Loucy (cell line): ENCODE results near the gene WBP11.
A peak's percentile ranks its signal among the peaks of the same experiment; 100 is the strongest.

Experiments used
- H2AFZ ChIP-seq: fragments of 200-600 bp; sonication (generic); 2 replicates; pipeline ENCODE4 v1.6.0; 2016; ENCODE audit warnings: antibody characterized with exemption, mild to moderate bottlenecking, low read length, moderate library complexity
- H3F3A ChIP-seq: fragments of 200-600 bp; 2 replicates; pipeline ENCODE4 v1.6.0; 2016; ENCODE audit warnings: antibody characterized with exemption, low read depth, mild to moderate bottlenecking
- H3K27me3 ChIP-seq: fragments of 200-600 bp; sonication (generic); 2 replicates; pipeline ENCODE4 v1.6.1; 2014; ENCODE audit warnings: low read length, mild to moderate bottlenecking; ENCODE audit not compliant: insufficient read depth, poor library complexity, severe bottlenecking
- H3K36me3 ChIP-seq: fragments of 200-600 bp; sonication (generic); 2 replicates; pipeline ENCODE4 v1.6.1; 2016; ENCODE audit warnings: low read length; ENCODE audit not compliant: insufficient read depth
- H3K4me1 ChIP-seq: fragments of 200-600 bp; sonication (generic); 2 replicates; pipeline ENCODE4 v1.5.1; 2014; ENCODE audit warnings: low read length, mild to moderate bottlenecking; ENCODE audit not compliant: insufficient read depth, poor library complexity, severe bottlenecking
- H3K4me2 ChIP-seq: fragments of 200-600 bp; sonication (generic); 2 replicates; pipeline ENCODE4 v1.6.0; 2014; ENCODE audit warnings: antibody characterized with exemption, low read length, low read depth, mild to moderate bottlenecking; ENCODE audit not compliant: poor library complexity, severe bottlenecking
- H3K4me3 ChIP-seq: fragments of 200-600 bp; sonication (generic); 2 replicates; pipeline ENCODE4 v1.5.1; 2014; ENCODE audit warnings: low read length, mild to moderate bottlenecking, mixed read lengths; ENCODE audit not compliant: poor library complexity, severe bottlenecking
- H3K79me2 ChIP-seq: fragments of 200-600 bp; sonication (generic); 2 replicates; pipeline ENCODE4 v1.6.1; 2014; ENCODE audit warnings: low read length; ENCODE audit not compliant: insufficient read depth
- H3K9ac ChIP-seq: fragments of 200-600 bp; sonication (generic); 2 replicates; pipeline ENCODE4 v1.6.0; 2014; ENCODE audit warnings: mild to moderate bottlenecking, low read depth, low read length, moderate library complexity; ENCODE audit not compliant: poor library complexity, severe bottlenecking
- H3K9me2 ChIP-seq: fragments of 200-600 bp; sonication (generic); replicated peaks from 2 replicates; pipeline ENCODE4 v1.6.1; 2016; ENCODE audit warnings: low read depth, low read length, mixed read lengths
- H3K9me3 ChIP-seq: fragments of 200-600 bp; sonication (generic); 2 replicates; pipeline ENCODE4 v1.6.1; 2014; ENCODE audit warnings: mild to moderate bottlenecking, antibody characterized with exemption, low read length, low read depth; ENCODE audit not compliant: insufficient read depth
- H4K20me1 ChIP-seq: fragments of 200-600 bp; sonication (generic); 2 replicates; pipeline ENCODE4 v1.6.0; 2014; ENCODE audit warnings: antibody characterized with exemption, low read length, mild to moderate bottlenecking; ENCODE audit not compliant: insufficient read depth, poor library complexity, severe bottlenecking
- EZH2phosphoT487 ChIP-seq: fragments of 200-600 bp; IDR thresholded peaks from 2 replicates; pipeline ENCODE4 v1.6.1; 2018; ENCODE audit warnings: antibody characterized with exemption, mild to moderate bottlenecking, moderate library complexity, borderline replicate concordance
- TF ChIP-seq, protein P1 (sequence below): fragments of 200-600 bp; sonication (generic); conservative IDR thresholded peaks from 2 replicates; pipeline ENCODE4 v1.5.1; 2014; ENCODE audit warnings: mild to moderate bottlenecking, antibody characterized with exemption, low read length

Gene WBP11

DNA sequence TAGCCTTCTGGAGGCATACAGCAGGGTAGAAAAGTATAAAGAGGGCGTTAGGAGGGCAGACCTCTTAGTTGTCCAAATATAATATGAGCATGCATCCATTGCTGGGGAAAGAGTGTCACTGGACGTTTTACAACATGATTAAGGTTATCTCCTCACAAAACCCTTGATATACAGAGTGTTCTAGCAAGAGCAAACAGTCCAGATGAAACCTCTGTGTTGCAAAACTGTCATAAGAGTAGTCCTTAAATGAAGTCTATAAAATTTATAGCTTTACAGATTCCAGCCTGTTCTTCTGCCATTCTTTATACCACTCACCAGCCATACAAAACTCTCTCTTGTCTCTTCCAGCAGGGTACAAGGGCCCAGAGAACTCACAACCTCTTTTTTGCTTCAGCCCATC is 21.7 kb downstream of the WBP11 start:
- Histone ChIP-seq H3K9me3 (no peaks in the 10 kb centered on the region), H2AFZ (peak overlapping the region; percentile 35; the same call in 1 of the 2 replicates), H4K20me1 (no peaks in the 10 kb centered on the region), H3K27me3 (no peaks in the 10 kb centered on the region), H3K9me2 (no peaks in the 10 kb centered on the region), H3F3A (no peaks in the 10 kb centered on the region), H3K79me2 (no peaks in the 10 kb centered on the region), H3K4me3 (no peak overlapping the region), H3K4me1 (peaks cover 11% of the 10 kb centered on the region), H3K36me3 (peaks cover 18% of the 10 kb centered on the region), H3K4me2 (no peak overlapping the region), H3K9ac (no peak overlapping the region)
- TF ChIP-seq EZH2phosphoT487: no peak
- TF ChIP-seq, protein P1, sequence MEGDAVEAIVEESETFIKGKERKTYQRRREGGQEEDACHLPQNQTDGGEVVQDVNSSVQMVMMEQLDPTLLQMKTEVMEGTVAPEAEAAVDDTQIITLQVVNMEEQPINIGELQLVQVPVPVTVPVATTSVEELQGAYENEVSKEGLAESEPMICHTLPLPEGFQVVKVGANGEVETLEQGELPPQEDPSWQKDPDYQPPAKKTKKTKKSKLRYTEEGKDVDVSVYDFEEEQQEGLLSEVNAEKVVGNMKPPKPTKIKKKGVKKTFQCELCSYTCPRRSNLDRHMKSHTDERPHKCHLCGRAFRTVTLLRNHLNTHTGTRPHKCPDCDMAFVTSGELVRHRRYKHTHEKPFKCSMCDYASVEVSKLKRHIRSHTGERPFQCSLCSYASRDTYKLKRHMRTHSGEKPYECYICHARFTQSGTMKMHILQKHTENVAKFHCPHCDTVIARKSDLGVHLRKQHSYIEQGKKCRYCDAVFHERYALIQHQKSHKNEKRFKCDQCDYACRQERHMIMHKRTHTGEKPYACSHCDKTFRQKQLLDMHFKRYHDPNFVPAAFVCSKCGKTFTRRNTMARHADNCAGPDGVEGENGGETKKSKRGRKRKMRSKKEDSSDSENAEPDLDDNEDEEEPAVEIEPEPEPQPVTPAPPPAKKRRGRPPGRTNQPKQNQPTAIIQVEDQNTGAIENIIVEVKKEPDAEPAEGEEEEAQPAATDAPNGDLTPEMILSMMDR: no peak

DNA sequence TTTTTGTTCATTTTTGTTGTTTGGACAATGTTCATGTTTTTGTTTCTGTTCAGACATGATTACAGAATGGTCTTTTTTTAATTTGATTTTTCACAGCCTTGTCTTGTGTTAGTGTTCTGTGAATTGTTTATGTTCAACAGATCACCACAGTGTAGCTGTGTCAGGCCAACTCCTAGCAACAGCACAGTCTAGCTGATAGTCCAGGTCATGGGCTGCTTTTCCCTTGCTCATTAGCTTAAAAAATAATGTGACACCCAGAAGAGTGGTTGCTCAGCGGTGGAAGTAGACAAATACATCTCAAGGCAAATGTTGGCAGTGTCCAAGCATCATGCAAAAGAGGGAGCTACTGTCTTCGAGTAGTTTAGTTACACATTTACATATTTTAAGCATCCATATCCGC is 22.4 kb downstream of the WBP11 start:
- Histone ChIP-seq H3K79me2 (no peaks in the 10 kb centered on the region), H4K20me1 (no peaks in the 10 kb centered on the region), H3K4me2 (peak overlapping the region; percentile 50), H3K4me3 (peak overlapping the region; percentile 15), H3K9me3 (no peaks in the 10 kb centered on the region), H3F3A (no peaks in the 10 kb centered on the region), H3K9me2 (no peaks in the 10 kb centered on the region), H3K4me1 (peaks cover 11% of the 10 kb centered on the region), H3K9ac (peak overlapping the region; percentile 26), H3K27me3 (no peaks in the 10 kb centered on the region), H2AFZ (peak overlapping the region; percentile 82), H3K36me3 (peaks cover 11% of the 10 kb centered on the region)
- no peak for TF ChIP-seq EZH2phosphoT487
- TF ChIP-seq, protein P1: no peak

DNA sequence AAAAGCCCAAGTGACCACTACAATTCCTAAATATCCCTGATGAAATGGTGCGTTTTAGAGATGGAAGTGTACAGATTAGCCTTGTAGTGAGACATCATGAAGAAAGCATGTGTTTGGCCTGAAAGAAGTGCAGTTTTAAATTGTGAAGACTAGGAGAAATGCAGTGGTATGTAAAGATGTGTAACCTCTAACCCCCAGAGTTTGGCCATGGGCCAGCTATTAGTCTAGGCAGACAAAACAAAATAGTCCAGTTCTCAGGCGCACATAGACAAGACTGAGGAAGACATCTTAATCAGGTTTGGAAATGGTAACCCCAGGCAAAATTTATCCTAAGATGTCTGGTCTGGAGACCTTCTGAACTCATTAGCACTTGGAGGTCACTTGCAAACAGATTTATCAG is 23.4 kb downstream of the WBP11 start:
- TF ChIP-seq, protein P1: no peak
- no peak for TF ChIP-seq EZH2phosphoT487
- Histone ChIP-seq H3K27me3 (no peaks in the 10 kb centered on the region), H3F3A (no peaks in the 10 kb centered on the region), H3K9me3 (no peaks in the 10 kb centered on the region), H3K36me3 (peaks cover 1% of the 10 kb centered on the region; the same call in 1 of the 2 replicates), H3K4me1 (peaks cover 11% of the 10 kb centered on the region), H2AFZ (peak overlapping the region; percentile 61), H3K79me2 (no peaks in the 10 kb centered on the region), H4K20me1 (no peaks in the 10 kb centered on the region), H3K4me3 (no peak overlapping the region), H3K9me2 (no peaks in the 10 kb centered on the region), H3K9ac (no peak overlapping the region), H3K4me2 (no peak overlapping the region)
